WTC11 (cell line): ENCODE measurements around the gene MPP1. TPM values are rescaled to one million over a fixed set of nuclear protein-coding genes. Genes with fewer than 3 reads are reported as not detected.

Source experiments
- ATAC-seq: fragments of 200-7000 bp; cut with Tn5 transposase; 2 replicates; pipeline ENCODE4 v1.10.0; 2021; ENCODE audit warnings: mild to moderate bottlenecking, moderate library complexity
- CTCF ChIA-PET: fragments of 300-600 bp; sonication (Branson Sonifier 250); formaldehyde crosslinking; loops from one replicate; lab custom pipeline; 2021; ENCODE audit warnings: antibody characterized with exemption; lab: Charles Lee
- POLR2A ChIA-PET: fragments of 350-600 bp; sonication (Branson Sonifier 250); formaldehyde crosslinking; loops from one replicate; lab custom pipeline; 2021; ENCODE audit warnings: antibody characterized with exemption; lab: Charles Lee
- DNase-seq: peaks from one replicate; pipeline ENCODE4 v3.0.0; 2021; ENCODE audit warnings: low spot score
- H3K27ac Mint-ChIP-seq: 2 replicates; pipeline ENCODE4 v1.8.0; 2021; ENCODE audit warnings: mixed read lengths
- H3K27me3 Mint-ChIP-seq: 2 replicates; pipeline ENCODE4 v1.8.0; 2021; ENCODE audit warnings: low read depth, mild to moderate bottlenecking, moderate library complexity, mixed read lengths
- H3K36me3 Mint-ChIP-seq: 2 replicates; pipeline ENCODE4 v1.8.0; 2021; ENCODE audit warnings: mixed read lengths
- H3K4me1 Mint-ChIP-seq: 2 replicates; pipeline ENCODE4 v1.8.0; 2022; ENCODE audit warnings: mixed read lengths
- H3K4me3 Mint-ChIP-seq: 2 replicates; pipeline ENCODE4 v1.8.0; 2021; ENCODE audit warnings: mild to moderate bottlenecking, moderate library complexity, mixed read lengths
- H3K9me3 Mint-ChIP-seq: 2 replicates; pipeline ENCODE4 v1.8.0; 2021; ENCODE audit warnings: mixed read lengths
- ATF3 ChIP-seq: sonication (generic); formaldehyde crosslinking; conservative IDR thresholded peaks from 2 replicates; pipeline ENCODE4 v1.8.1; 2022; ENCODE audit warnings: mild to moderate bottlenecking, missing genetic modification reagents
- CBFB ChIP-seq: sonication (generic); formaldehyde crosslinking; IDR thresholded peaks from 2 replicates; pipeline ENCODE4 v1.8.1; 2022; ENCODE audit warnings: mild to moderate bottlenecking, low read depth, missing genetic modification reagents
- CREM ChIP-seq: sonication (generic); formaldehyde crosslinking; IDR thresholded peaks from 2 replicates; pipeline ENCODE4 v1.8.1; 2022; ENCODE audit warnings: mild to moderate bottlenecking, missing genetic modification reagents, moderate library complexity
- CTCF ChIP-seq: fragments of 200-600 bp; IDR thresholded peaks from 2 replicates; pipeline ENCODE4 v1.8.0; 2022; ENCODE audit warnings: antibody characterized with exemption
- EMX1 ChIP-seq: fragments of 250-450 bp; sonication (Bioruptor Pico); IDR thresholded peaks from 2 replicates; pipeline ENCODE4 v1.8.0; 2021; ENCODE audit warnings: mild to moderate bottlenecking
- ERG ChIP-seq: fragments of 250-450 bp; sonication (Bioruptor Pico); IDR thresholded peaks from 2 replicates; pipeline ENCODE4 v1.8.0; 2021; ENCODE audit warnings: mild to moderate bottlenecking
- FOXJ3 ChIP-seq: sonication (generic); formaldehyde crosslinking; IDR thresholded peaks from 2 replicates; pipeline ENCODE4 v1.9.0; 2021; ENCODE audit warnings: missing genetic modification reagents, mild to moderate bottlenecking, borderline replicate concordance
- GRHL2 ChIP-seq: fragments of 250-450 bp; sonication (Bioruptor Pico); IDR thresholded peaks from 2 replicates; pipeline ENCODE4 v1.8.0; 2022; ENCODE audit warnings: mild to moderate bottlenecking, moderate library complexity; ENCODE audit not compliant: insufficient replicate concordance, severe bottlenecking
- GTF2I ChIP-seq: fragments of 250-450 bp; sonication (Bioruptor Pico); conservative IDR thresholded peaks from 2 replicates; pipeline ENCODE4 v1.4.0; 2021; ENCODE audit warnings: mild to moderate bottlenecking
- KAT7 ChIP-seq: sonication (generic); formaldehyde crosslinking; IDR thresholded peaks from 2 replicates; pipeline ENCODE4 v1.8.1; 2023; ENCODE audit warnings: missing genetic modification reagents, mild to moderate bottlenecking, borderline replicate concordance
- MYBL2 ChIP-seq: sonication (generic); formaldehyde crosslinking; IDR thresholded peaks from 2 replicates; pipeline ENCODE4 v1.8.1; 2023; ENCODE audit warnings: mild to moderate bottlenecking, moderate library complexity, missing genetic modification reagents
- NFE2L1 ChIP-seq: sonication (generic); formaldehyde crosslinking; IDR thresholded peaks from 2 replicates; pipeline ENCODE4 v1.8.1; 2023; ENCODE audit warnings: missing genetic modification reagents
- NR1H2 ChIP-seq: sonication (generic); formaldehyde crosslinking; IDR thresholded peaks from 2 replicates; pipeline ENCODE4 v1.9.0; 2021; ENCODE audit warnings: mild to moderate bottlenecking, moderate library complexity, missing genetic modification reagents
- NR2C2 ChIP-seq: sonication (generic); formaldehyde crosslinking; IDR thresholded peaks from 2 replicates; pipeline ENCODE4 v1.8.0; 2022; ENCODE audit warnings: mild to moderate bottlenecking, missing genetic modification reagents
- OVOL2 ChIP-seq: fragments of 250-450 bp; sonication (Bioruptor Pico); IDR thresholded peaks from 2 replicates; pipeline ENCODE4 v1.9.0; 2021; ENCODE audit warnings: mild to moderate bottlenecking, borderline replicate concordance
- SMAD3 ChIP-seq: sonication (generic); formaldehyde crosslinking; IDR thresholded peaks from 2 replicates; pipeline ENCODE4 v1.8.0; 2022; ENCODE audit warnings: missing genetic modification reagents, mild to moderate bottlenecking, borderline replicate concordance
- TCF7 ChIP-seq: sonication (generic); formaldehyde crosslinking; IDR thresholded peaks from 2 replicates; pipeline ENCODE4 v1.8.0; 2022; ENCODE audit warnings: mild to moderate bottlenecking, low read depth, missing genetic modification reagents, moderate library complexity
- TEAD4 ChIP-seq: sonication (generic); formaldehyde crosslinking; IDR thresholded peaks from 2 replicates; pipeline ENCODE4 v1.8.0; 2022; ENCODE audit warnings: mild to moderate bottlenecking, missing genetic modification reagents
- ZBTB21 ChIP-seq: sonication (generic); formaldehyde crosslinking; IDR thresholded peaks from 2 replicates; pipeline ENCODE4 v1.8.1; 2023; ENCODE audit warnings: mild to moderate bottlenecking, missing genetic modification reagents, borderline replicate concordance
- ZNF219 ChIP-seq: sonication (generic); formaldehyde crosslinking; IDR thresholded peaks from 2 replicates; pipeline ENCODE4 v1.8.0; 2023; ENCODE audit warnings: missing genetic modification reagents, mild to moderate bottlenecking, borderline replicate concordance
- ZNF232 ChIP-seq: sonication (generic); formaldehyde crosslinking; IDR thresholded peaks from 2 replicates; pipeline ENCODE4 v1.8.0; 2022; ENCODE audit warnings: mild to moderate bottlenecking, missing genetic modification reagents
- ZNF281 ChIP-seq: sonication (generic); formaldehyde crosslinking; IDR thresholded peaks from 2 replicates; pipeline ENCODE4 v1.8.0; 2023; ENCODE audit warnings: mild to moderate bottlenecking, missing genetic modification reagents
- ZNF317 ChIP-seq: sonication (generic); formaldehyde crosslinking; IDR thresholded peaks from 2 replicates; pipeline ENCODE4 v1.8.1; 2023; ENCODE audit warnings: low read depth, mild to moderate bottlenecking, moderate library complexity, missing genetic modification reagents, borderline replicate concordance
- ZNF423 ChIP-seq: fragments of 250-450 bp; sonication (Bioruptor Pico); IDR thresholded peaks from 2 replicates; pipeline ENCODE4 v2.1.2; 2022; ENCODE audit warnings: mild to moderate bottlenecking, moderate library complexity
- total RNA-seq: library from RNA; stranded (reverse); gene quantifications from 3 replicates; pipeline ENCODE4 v1.2.3, GENCODE V29; 2021
- TF ChIP-seq, protein P1 (sequence below): fragments of 250-450 bp; sonication (Bioruptor Pico); IDR thresholded peaks from 2 replicates; pipeline ENCODE4 v2.1.2; 2022; ENCODE audit warnings: mild to moderate bottlenecking, moderate library complexity

The MPP1 gene
- total RNA-seq, 1 experiment from 2014 or later, result 15.8 TPM

DNA sequence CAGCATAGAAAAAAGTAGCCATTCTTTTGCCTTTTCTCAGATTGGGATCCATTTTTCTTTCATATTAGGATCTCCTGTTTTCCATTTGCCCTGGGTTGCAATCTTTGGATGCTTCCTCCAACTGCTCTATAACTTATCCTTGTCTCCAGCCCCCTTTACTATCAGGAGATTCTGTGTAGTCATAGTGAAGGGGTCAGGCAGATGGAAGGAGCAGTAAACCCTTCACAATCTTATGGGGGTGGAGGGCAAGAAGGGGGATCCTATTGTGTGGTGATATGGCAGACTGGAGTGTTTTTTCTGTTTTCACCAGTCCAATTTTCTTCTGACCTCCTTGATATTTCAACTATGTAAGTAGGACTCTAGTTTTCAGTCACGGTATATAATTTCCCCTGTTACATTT, 30.9 kb upstream of the MPP1 start (continued):
- no peak for TF ChIP-seq ZBTB21
- TF ChIP-seq ZNF232, result no peak

- DNase-seq (no peak), ATAC-seq (no peak)
- 0 out of 2 replicates have a peak, but pooled peaks cover 1% of the 10 kb centered on the region for H3K9me3 Mint-ChIP-seq
- ChIA-PET CTCF (no interaction called here), POLR2A (no interaction called here)
- no peak for TF ChIP-seq EMX1 (CRISPR knock-in tag)
- TF ChIP-seq ATF3, result no peak
- TF ChIP-seq CBFB (CRISPR knock-in tag), result no peak
- no peak for TF ChIP-seq NR1H2 (CRISPR knock-in tag)
- TF ChIP-seq NFE2L1 (CRISPR knock-in tag), result no peak
- TF ChIP-seq GRHL2, result no peak
- TF ChIP-seq NR2C2, result no peak
- TF ChIP-seq ZNF232, result no peak
- peaks cover 12% of the 10 kb centered on the region for H3K4me1 Mint-ChIP-seq
- no peak within 1 kb of the TSS for H3K27ac Mint-ChIP-seq
- no peaks in the 10 kb centered on the region for H3K27me3 Mint-ChIP-seq
- no peak within 1 kb of the TSS for H3K4me3 Mint-ChIP-seq
- H3K36me3 Mint-ChIP-seq, result no peaks in the 10 kb centered on the region; the same call in 1 of the 2 replicates
Measured at GRCh38 chrX:154834562-154834961, 29.3 kb upstream of the MPP1 start, which contains the start of gene SMIM9. SMIM9 (minus strand) TSS chrX:154834662; CDS start chrX:154830856, 3,806 bp downstream.

DNA sequence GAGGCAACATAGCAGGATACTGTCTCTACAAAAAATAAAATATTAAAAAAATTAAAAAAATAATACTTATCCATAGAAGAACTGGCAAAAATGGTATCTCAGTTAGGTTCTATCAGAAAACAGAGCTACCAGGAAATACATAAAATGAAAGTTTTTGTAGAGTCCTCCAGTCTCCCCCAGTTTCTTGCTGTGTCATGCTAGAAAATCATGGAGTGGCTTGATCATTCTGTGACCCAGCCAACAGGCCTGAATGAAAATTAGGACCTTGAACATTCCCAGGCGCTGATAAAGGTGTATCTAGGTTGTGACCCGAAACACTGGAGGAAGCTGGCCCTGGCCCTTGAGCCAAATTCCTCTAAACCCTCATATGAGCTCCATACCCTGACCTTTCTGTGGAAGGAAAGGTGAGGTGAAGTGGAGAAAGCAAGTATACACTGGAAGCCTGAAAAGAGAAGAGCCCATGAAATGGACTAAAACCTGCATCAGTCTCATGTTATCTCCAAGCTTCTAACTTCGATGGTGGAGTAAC, 28.5 kb upstream of the MPP1 start:
- ATAC-seq (no peak), DNase-seq (no peak)
- no peaks in the 10 kb centered on the region for H3K27me3 Mint-ChIP-seq
- ChIA-PET CTCF (no interaction called here), POLR2A (no interaction called here)
- no peak overlapping the region for H3K4me3 Mint-ChIP-seq
- no peaks in the 10 kb centered on the region for H3K9me3 Mint-ChIP-seq
- no peak overlapping the region for H3K27ac Mint-ChIP-seq
- H3K36me3 Mint-ChIP-seq, result no peaks in the 10 kb centered on the region
- peaks cover 16% of the 10 kb centered on the region for H3K4me1 Mint-ChIP-seq
- TF ChIP-seq OVOL2 (CRISPR knock-in tag) (no peak), MYBL2 (CRISPR knock-in tag) (no peak), ZNF232 (no peak), TEAD4 (CRISPR knock-in tag) (no peak), ZNF281 (no peak), GTF2I (CRISPR knock-in tag) (no peak), CREM (CRISPR knock-in tag) (no peak), ERG (CRISPR knock-in tag) (no peak), CTCF (no peak), ZNF317 (CRISPR knock-in tag) (no peak), SMAD3 (CRISPR knock-in tag) (no peak), ZNF423 (CRISPR knock-in tag) (no peak), ZNF219 (CRISPR knock-in tag) (no peak), FOXJ3 (no peak), TCF7 (CRISPR knock-in tag) (no peak), KAT7 (CRISPR knock-in tag) (no peak), EMX1 (CRISPR knock-in tag) (no peak)
- TF ChIP-seq, protein P1, sequence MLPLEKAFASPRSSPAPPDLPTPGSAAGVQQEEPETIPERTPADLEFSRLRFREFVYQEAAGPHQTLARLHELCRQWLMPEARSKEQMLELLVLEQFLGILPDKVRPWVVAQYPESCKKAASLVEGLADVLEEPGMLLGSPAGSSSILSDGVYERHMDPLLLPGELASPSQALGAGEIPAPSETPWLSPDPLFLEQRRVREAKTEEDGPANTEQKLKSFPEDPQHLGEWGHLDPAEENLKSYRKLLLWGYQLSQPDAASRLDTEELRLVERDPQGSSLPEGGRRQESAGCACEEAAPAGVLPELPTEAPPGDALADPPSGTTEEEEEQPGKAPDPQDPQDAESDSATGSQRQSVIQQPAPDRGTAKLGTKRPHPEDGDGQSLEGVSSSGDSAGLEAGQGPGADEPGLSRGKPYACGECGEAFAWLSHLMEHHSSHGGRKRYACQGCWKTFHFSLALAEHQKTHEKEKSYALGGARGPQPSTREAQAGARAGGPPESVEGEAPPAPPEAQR (CRISPR knock-in tag), result no peak
